OCI-LY7 (cell line): ENCODE results near the gene LONRF3. TPM values are rescaled to one million over a fixed set of nuclear protein-coding genes. Genes with fewer than 3 reads are reported as not detected.

Experiments
- BruUV-seq: library from RNA; stranded (reverse); fragments of 400-500 nt; replicated peaks from 2 replicates; lab custom pipeline; 2021; lab: Mats Ljungman, UMichigan
- CTCF ChIA-PET: fragments of 300-600 bp; sonication (Branson Sonifier 250); formaldehyde crosslinking; loops from one replicate; lab custom pipeline; 2022; ENCODE audit warnings: antibody characterized with exemption; ENCODE audit not compliant: unreplicated experiment; lab: Charles Lee
- POLR2A ChIA-PET: fragments of 300-600 bp; sonication (Branson Sonifier 250); formaldehyde crosslinking; loops from one replicate; lab custom pipeline; 2022; ENCODE audit warnings: antibody characterized with exemption; lab: Charles Lee
- DNase-seq: peaks from one replicate; pipeline ENCODE4 v3.0.0-alpha.2; 2015; ENCODE audit warnings: low spot score
- H2AFZ ChIP-seq: fragments of 200-600 bp; sonication (generic), shearing (Covaris generic); 2 replicates; pipeline ENCODE4 v1.6.1; 2014; ENCODE audit warnings: mild to moderate bottlenecking, antibody characterized with exemption, low read length, moderate library complexity
- H3K27ac ChIP-seq: fragments of 200-600 bp; sonication (generic); 2 replicates; pipeline ENCODE4 v1.5.1; 2014; ENCODE audit warnings: mixed run types, low read depth, mild to moderate bottlenecking, moderate library complexity, low read length, inconsistent platforms; ENCODE audit not compliant: poor library complexity, severe bottlenecking
- H3K36me3 ChIP-seq: fragments of 200-600 bp; sonication (generic); 2 replicates; pipeline ENCODE4 v1.6.1; 2014; ENCODE audit warnings: mild to moderate bottlenecking, antibody characterized with exemption, low read length, moderate library complexity, mixed read lengths; ENCODE audit not compliant: insufficient read depth
- H3K4me1 ChIP-seq: fragments of 200-600 bp; sonication (generic); 2 replicates; pipeline ENCODE4 v1.5.1; 2014; ENCODE audit warnings: mild to moderate bottlenecking, low read length; ENCODE audit not compliant: insufficient read depth, poor library complexity, severe bottlenecking
- H3K4me2 ChIP-seq: fragments of 200-600 bp; sonication (generic); 2 replicates; pipeline ENCODE4 v1.6.1; 2014; ENCODE audit warnings: mild to moderate bottlenecking, low read length
- H3K4me3 ChIP-seq: fragments of 200-600 bp; sonication (generic); 2 replicates; pipeline ENCODE4 v1.5.1; 2014; ENCODE audit warnings: mild to moderate bottlenecking, low read depth, low read length; ENCODE audit not compliant: poor library complexity, severe bottlenecking
- H3K79me2 ChIP-seq: fragments of 200-600 bp; sonication (generic); 2 replicates; pipeline ENCODE4 v1.6.1; 2016; ENCODE audit warnings: low read depth, mild to moderate bottlenecking, low read length, moderate library complexity, mixed read lengths; ENCODE audit not compliant: insufficient read depth
- H3K9me2 ChIP-seq: fragments of 200-600 bp; sonication (generic); 2 replicates; pipeline ENCODE4 v1.6.1; 2016; ENCODE audit warnings: mild to moderate bottlenecking, low read length, mixed read lengths; ENCODE audit not compliant: insufficient read depth
- H3K9me3 ChIP-seq: fragments of 200-600 bp; sonication (generic); 2 replicates; pipeline ENCODE4 v1.6.1; 2014; ENCODE audit warnings: mild to moderate bottlenecking, mixed run types, low read length, mixed read lengths
- H4K20me1 ChIP-seq: fragments of 200-600 bp; sonication (generic); 2 replicates; pipeline ENCODE4 v1.6.1; 2014; ENCODE audit warnings: mild to moderate bottlenecking, antibody characterized with exemption, low read length, moderate library complexity, mixed read lengths; ENCODE audit not compliant: insufficient read depth
- CTCF ChIP-seq: fragments of 200-600 bp; sonication (generic); conservative IDR thresholded peaks from 2 replicates; pipeline ENCODE4 v1.5.1; 2014; ENCODE audit warnings: mild to moderate bottlenecking, antibody characterized with exemption, low read length, moderate library complexity, mixed read lengths
- EZH2phosphoT487 ChIP-seq: fragments of 200-600 bp; sonication (generic); IDR thresholded peaks from 2 replicates; pipeline ENCODE4 v1.6.1; 2018; ENCODE audit warnings: low read depth, borderline replicate concordance, mild to moderate bottlenecking, mixed run types, antibody characterized with exemption, low read length, moderate library complexity, mixed read lengths
- intact Hi-C: fragments of 100-400 bp; cut with micrococcal nuclease; formaldehyde crosslinking; loops from one replicate; pipeline ENCODE4 v1.10.0; 2022; ENCODE audit not compliant: unreplicated experiment
- total RNA-seq, 2 experiments: library from RNA; depleted of rRNA in 1 of 2; stranded (reverse); fragments of >200 nt in 1 of 2; shearing (Covaris generic) in 1 of 2; gene quantifications; 2 replicates each; pipeline ENCODE4 v1.2.3, GENCODE V29; 2014 to 2022

LONRF3 gene
- total RNA-seq, 2 experiments from 2014 or later: not detected

GRCh38 chrX:118983513-118983912, 9.1 kb downstream of the LONRF3 start:
- H3K4me3 ChIP-seq: no peak overlapping the region
- ChIA-PET POLR2A (no interaction called here), CTCF (no interaction called here)
- BruUV-seq: no TSS peak
- H4K20me1 ChIP-seq: no peaks in the 10 kb centered on the region
- intact Hi-C loops: no loop called here
- H3K4me1 ChIP-seq: no peaks in the 10 kb centered on the region
- no peak for DNase-seq
- H3K9me3 ChIP-seq: no peaks in the 10 kb centered on the region
- no peaks in the 10 kb centered on the region for H3K9me2 ChIP-seq
- no peak overlapping the region for H3K27ac ChIP-seq
- TF ChIP-seq EZH2phosphoT487 (no peak), CTCF (no peak)
- H3K36me3 ChIP-seq: no peaks in the 10 kb centered on the region
- H2AFZ ChIP-seq: no peak overlapping the region
- H3K4me2 ChIP-seq: no peak overlapping the region
- H3K79me2 ChIP-seq: no peaks in the 10 kb centered on the region

GRCh38 chrX:118988911-118989310, 14.5 kb downstream of the LONRF3 start:
- POLR2A ChIA-PET: interaction anchor here (0.6 kb wide), 1 partner anchor 365 kb away, joined by 3 read pairs; no protein-coding TSS in a partner anchor
- Histone ChIP-seq H3K4me2 (no peak overlapping the region), H3K4me1 (no peaks in the 10 kb centered on the region), H3K9me2 (no peaks in the 10 kb centered on the region), H3K4me3 (no peak overlapping the region), H2AFZ (no peak overlapping the region), H3K36me3 (no peaks in the 10 kb centered on the region), H3K27ac (no peak overlapping the region), H3K9me3 (no peaks in the 10 kb centered on the region), H3K79me2 (no peaks in the 10 kb centered on the region), H4K20me1 (no peaks in the 10 kb centered on the region)
- no TSS peak for BruUV-seq
- DNase-seq: no peak
- TF ChIP-seq CTCF: no peak
- no peak for TF ChIP-seq EZH2phosphoT487
- intact Hi-C loops: no loop called here
- CTCF ChIA-PET: no interaction called here

- Histone ChIP-seq H4K20me1 (no peaks in the 10 kb centered on the region), H3K4me1 (no peaks in the 10 kb centered on the region), H3K9me3 (no peaks in the 10 kb centered on the region), H3K27ac (no peak overlapping the region), H3K9me2 (no peaks in the 10 kb centered on the region), H3K4me2 (no peak overlapping the region), H3K36me3 (no peaks in the 10 kb centered on the region), H3K4me3 (no peak overlapping the region), H2AFZ (no peak overlapping the region), H3K79me2 (no peaks in the 10 kb centered on the region)
- TF ChIP-seq CTCF (no peak), EZH2phosphoT487 (no peak)
- intact Hi-C loops: no loop called here
- DNase-seq: no peak
- POLR2A ChIA-PET: interaction anchor here (0.6 kb wide), 1 partner anchor 11 kb away, joined by 4 read pairs; no protein-coding TSS in a partner anchor
- CTCF ChIA-PET: no interaction called here
- BruUV-seq: no TSS peak
These were observed 15.5 kb downstream of the LONRF3 start for GRCh38 chrX:118989886-118990285.
